OCI-LY7 (cell line): ENCODE measurements around the gene GNG7. TPM values are rescaled to one million over a fixed set of nuclear protein-coding genes. Genes with fewer than 3 reads are reported as not detected.

Experiments
- BruUV-seq: library from RNA; stranded (reverse); fragments of 400-500 nt; replicated peaks from 2 replicates; lab custom pipeline; 2021; lab: Mats Ljungman, UMichigan
- CTCF ChIA-PET: fragments of 300-600 bp; sonication (Branson Sonifier 250); formaldehyde crosslinking; loops from one replicate; lab custom pipeline; 2022; ENCODE audit warnings: antibody characterized with exemption; ENCODE audit not compliant: unreplicated experiment; lab: Charles Lee
- POLR2A ChIA-PET: fragments of 300-600 bp; sonication (Branson Sonifier 250); formaldehyde crosslinking; loops from one replicate; lab custom pipeline; 2022; ENCODE audit warnings: antibody characterized with exemption; lab: Charles Lee
- DNase-seq: peaks from one replicate; pipeline ENCODE4 v3.0.0-alpha.2; 2015; ENCODE audit warnings: low spot score
- H2AFZ ChIP-seq: fragments of 200-600 bp; sonication (generic), shearing (Covaris generic); 2 replicates; pipeline ENCODE4 v1.6.1; 2014; ENCODE audit warnings: mild to moderate bottlenecking, antibody characterized with exemption, low read length, moderate library complexity
- H3K27ac ChIP-seq: fragments of 200-600 bp; sonication (generic); 2 replicates; pipeline ENCODE4 v1.5.1; 2014; ENCODE audit warnings: mixed run types, low read depth, mild to moderate bottlenecking, moderate library complexity, low read length, inconsistent platforms; ENCODE audit not compliant: poor library complexity, severe bottlenecking
- H3K36me3 ChIP-seq: fragments of 200-600 bp; sonication (generic); 2 replicates; pipeline ENCODE4 v1.6.1; 2014; ENCODE audit warnings: mild to moderate bottlenecking, antibody characterized with exemption, low read length, moderate library complexity, mixed read lengths; ENCODE audit not compliant: insufficient read depth
- H3K4me1 ChIP-seq: fragments of 200-600 bp; sonication (generic); 2 replicates; pipeline ENCODE4 v1.5.1; 2014; ENCODE audit warnings: mild to moderate bottlenecking, low read length; ENCODE audit not compliant: insufficient read depth, poor library complexity, severe bottlenecking
- H3K4me2 ChIP-seq: fragments of 200-600 bp; sonication (generic); 2 replicates; pipeline ENCODE4 v1.6.1; 2014; ENCODE audit warnings: mild to moderate bottlenecking, low read length
- H3K4me3 ChIP-seq: fragments of 200-600 bp; sonication (generic); 2 replicates; pipeline ENCODE4 v1.5.1; 2014; ENCODE audit warnings: mild to moderate bottlenecking, low read depth, low read length; ENCODE audit not compliant: poor library complexity, severe bottlenecking
- H3K79me2 ChIP-seq: fragments of 200-600 bp; sonication (generic); 2 replicates; pipeline ENCODE4 v1.6.1; 2016; ENCODE audit warnings: low read depth, mild to moderate bottlenecking, low read length, moderate library complexity, mixed read lengths; ENCODE audit not compliant: insufficient read depth
- H3K9me2 ChIP-seq: fragments of 200-600 bp; sonication (generic); 2 replicates; pipeline ENCODE4 v1.6.1; 2016; ENCODE audit warnings: mild to moderate bottlenecking, low read length, mixed read lengths; ENCODE audit not compliant: insufficient read depth
- H3K9me3 ChIP-seq: fragments of 200-600 bp; sonication (generic); 2 replicates; pipeline ENCODE4 v1.6.1; 2014; ENCODE audit warnings: mild to moderate bottlenecking, mixed run types, low read length, mixed read lengths
- H4K20me1 ChIP-seq: fragments of 200-600 bp; sonication (generic); 2 replicates; pipeline ENCODE4 v1.6.1; 2014; ENCODE audit warnings: mild to moderate bottlenecking, antibody characterized with exemption, low read length, moderate library complexity, mixed read lengths; ENCODE audit not compliant: insufficient read depth
- CTCF ChIP-seq: fragments of 200-600 bp; sonication (generic); conservative IDR thresholded peaks from 2 replicates; pipeline ENCODE4 v1.5.1; 2014; ENCODE audit warnings: mild to moderate bottlenecking, antibody characterized with exemption, low read length, moderate library complexity, mixed read lengths
- EZH2phosphoT487 ChIP-seq: fragments of 200-600 bp; sonication (generic); IDR thresholded peaks from 2 replicates; pipeline ENCODE4 v1.6.1; 2018; ENCODE audit warnings: low read depth, borderline replicate concordance, mild to moderate bottlenecking, mixed run types, antibody characterized with exemption, low read length, moderate library complexity, mixed read lengths
- intact Hi-C: fragments of 100-400 bp; cut with micrococcal nuclease; formaldehyde crosslinking; loops from one replicate; pipeline ENCODE4 v1.10.0; 2022; ENCODE audit not compliant: unreplicated experiment
- total RNA-seq, 2 experiments: library from RNA; depleted of rRNA in 1 of 2; stranded (reverse); fragments of >200 nt in 1 of 2; shearing (Covaris generic) in 1 of 2; gene quantifications; 2 replicates each; pipeline ENCODE4 v1.2.3, GENCODE V29; 2014 to 2022

Gene GNG7
- total RNA-seq, 2 experiments from 2014 or later, result 13.9 to 15.3 TPM

DNA sequence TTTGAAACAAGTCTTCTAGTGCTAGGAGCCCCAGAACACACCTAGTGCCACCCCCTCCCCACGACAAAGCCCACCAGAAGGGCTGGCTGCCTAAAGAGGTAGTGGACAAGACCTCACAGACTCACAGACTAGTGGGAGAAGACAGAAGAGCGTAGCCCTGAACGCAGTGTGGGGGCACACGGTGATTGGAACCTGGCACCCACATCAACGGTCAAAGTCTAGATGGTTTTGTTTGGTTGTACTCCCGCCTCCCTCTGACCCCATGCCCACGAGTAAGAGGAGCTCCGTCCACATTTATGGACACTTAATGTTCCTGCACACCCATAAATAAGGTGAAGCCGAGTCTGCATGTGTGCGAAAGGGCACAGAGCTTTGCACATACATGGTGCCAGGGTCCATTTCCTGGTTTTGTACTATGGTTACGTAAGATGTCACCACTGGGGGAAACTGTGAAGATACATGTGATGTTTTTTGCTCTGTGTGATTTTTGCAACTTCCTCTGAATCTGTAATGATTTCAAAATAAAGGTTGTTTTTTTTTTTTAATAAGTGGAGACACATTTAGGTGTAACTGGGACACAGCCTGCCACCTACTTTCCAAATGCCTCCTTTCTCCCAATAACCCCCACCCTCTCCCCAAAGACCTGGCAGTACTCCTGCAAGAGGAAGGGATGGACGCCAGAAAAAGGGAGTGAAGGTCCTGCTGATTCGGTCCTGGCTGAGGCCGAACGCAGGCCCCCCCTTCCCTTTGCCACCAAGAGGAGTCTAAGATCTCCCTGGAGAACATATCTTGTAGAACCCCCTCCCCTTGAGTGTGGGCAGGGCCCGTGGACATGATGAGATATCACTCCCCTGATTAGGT lies 72.8 kb downstream of the GNG7 start:
- peaks cover 31% of the 10 kb centered on the region for H3K9me3 ChIP-seq
- H3K27ac ChIP-seq, result peak overlapping the region; percentile 25
- H3K79me2 ChIP-seq, result no peaks in the 10 kb centered on the region
- intact Hi-C loops, result loop anchor here (5.0 to 10.0 kb wide), 2 partner anchors 297 to 535 kb away; partner anchors contain the start of genes IZUMO4 and MOB3A
- H3K9me2 ChIP-seq, result no peaks in the 10 kb centered on the region
- CTCF ChIA-PET, result no interaction called here
- BruUV-seq, result no TSS peak
- H3K36me3 ChIP-seq, result peaks cover 25% of the 10 kb centered on the region
- H4K20me1 ChIP-seq, result no peaks in the 10 kb centered on the region
- POLR2A ChIA-PET, result no interaction called here
- DNase-seq, result no peak
- H2AFZ ChIP-seq, result no peak overlapping the region
- no peak overlapping the region for H3K4me3 ChIP-seq
- no peak overlapping the region for H3K4me2 ChIP-seq
- peaks cover 74% of the 10 kb centered on the region for H3K4me1 ChIP-seq
- TF ChIP-seq EZH2phosphoT487 (no peak), CTCF (no peak)

- Histone ChIP-seq H3K4me3 (no peak overlapping the region), H3K9me3 (peaks cover 31% of the 10 kb centered on the region), H3K36me3 (peaks cover 25% of the 10 kb centered on the region), H3K27ac (peak overlapping the region; percentile 93), H3K9me2 (no peaks in the 10 kb centered on the region), H2AFZ (no peak overlapping the region), H3K79me2 (no peaks in the 10 kb centered on the region), H4K20me1 (no peaks in the 10 kb centered on the region), H3K4me1 (peaks cover 81% of the 10 kb centered on the region), H3K4me2 (no peak overlapping the region)
- ChIA-PET POLR2A (interaction anchor here (0.5 to 1.8 kb wide), 3 partner anchors 11 to 152 kb away, joined by 3 to 9 read pairs (median 5); partner anchors contain the start of gene GADD45B), CTCF (no interaction called here)
- DNase-seq, result no peak
- no TSS peak for BruUV-seq
- intact Hi-C loops, result loop anchor here (5.0 to 10.0 kb wide), 2 partner anchors 296 to 534 kb away; partner anchors contain the start of genes IZUMO4 and MOB3A
- TF ChIP-seq EZH2phosphoT487 (no peak), CTCF (no peak)
These were observed 73.9 kb downstream of the GNG7 start for GRCh38 chr19:2628597-2628996.
